ENCODE results near the gene SPAG8.

The SPAG8 gene

DNA sequence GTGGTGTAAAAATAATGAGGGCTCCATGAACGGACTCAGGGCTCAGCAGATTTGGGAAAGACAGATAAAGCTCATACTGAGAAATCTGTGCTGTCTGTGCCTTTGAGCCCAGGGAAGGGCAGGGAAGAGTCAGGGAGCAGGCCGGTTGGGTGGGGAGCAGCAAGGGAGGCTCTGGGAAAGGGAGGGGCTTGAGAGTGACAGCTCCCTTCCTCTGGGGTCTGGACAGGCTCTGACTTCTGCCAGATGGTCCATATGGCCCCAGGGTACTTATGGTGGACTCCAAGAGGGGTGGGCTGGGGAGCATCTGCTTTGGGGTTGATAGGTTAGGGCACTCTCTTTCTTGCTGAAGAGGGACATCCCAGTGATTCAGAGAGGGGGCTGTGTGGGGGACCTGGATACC, 18.6 kb downstream of the SPAG8 start:
- no peaks in the 10 kb centered on the region for H3K9me3 ChIP-seq (ENCODE audit: insufficient read depth, low read depth, low read length)
- H3K4me2 ChIP-seq (ENCODE audit: low read depth, low read length, poor library complexity, severe bottlenecking) = no peak overlapping the region
- no peaks in the 10 kb centered on the region for H3F3A ChIP-seq (ENCODE audit: low read depth)
- no peak for TF ChIP-seq EZH2phosphoT487 (IDR thresholded peaks at IDR 0.05; ENCODE audit: borderline replicate concordance)
- TF ChIP-seq, protein P1, sequence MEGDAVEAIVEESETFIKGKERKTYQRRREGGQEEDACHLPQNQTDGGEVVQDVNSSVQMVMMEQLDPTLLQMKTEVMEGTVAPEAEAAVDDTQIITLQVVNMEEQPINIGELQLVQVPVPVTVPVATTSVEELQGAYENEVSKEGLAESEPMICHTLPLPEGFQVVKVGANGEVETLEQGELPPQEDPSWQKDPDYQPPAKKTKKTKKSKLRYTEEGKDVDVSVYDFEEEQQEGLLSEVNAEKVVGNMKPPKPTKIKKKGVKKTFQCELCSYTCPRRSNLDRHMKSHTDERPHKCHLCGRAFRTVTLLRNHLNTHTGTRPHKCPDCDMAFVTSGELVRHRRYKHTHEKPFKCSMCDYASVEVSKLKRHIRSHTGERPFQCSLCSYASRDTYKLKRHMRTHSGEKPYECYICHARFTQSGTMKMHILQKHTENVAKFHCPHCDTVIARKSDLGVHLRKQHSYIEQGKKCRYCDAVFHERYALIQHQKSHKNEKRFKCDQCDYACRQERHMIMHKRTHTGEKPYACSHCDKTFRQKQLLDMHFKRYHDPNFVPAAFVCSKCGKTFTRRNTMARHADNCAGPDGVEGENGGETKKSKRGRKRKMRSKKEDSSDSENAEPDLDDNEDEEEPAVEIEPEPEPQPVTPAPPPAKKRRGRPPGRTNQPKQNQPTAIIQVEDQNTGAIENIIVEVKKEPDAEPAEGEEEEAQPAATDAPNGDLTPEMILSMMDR (conservative IDR thresholded peaks at IDR 0.05; ENCODE audit: low read length) = no peak
- H2AFZ ChIP-seq (ENCODE audit: low read length) = no peak overlapping the region
- no peak overlapping the region for H3K4me3 ChIP-seq (ENCODE audit: low read length, poor library complexity, severe bottlenecking)
- peaks cover 11% of the 10 kb centered on the region for H3K4me1 ChIP-seq (ENCODE audit: insufficient read depth, low read length, poor library complexity, severe bottlenecking)
- no peaks in the 10 kb centered on the region for H3K27me3 ChIP-seq (ENCODE audit: insufficient read depth, low read length, poor library complexity, severe bottlenecking)
- no peaks in the 10 kb centered on the region for H3K9me2 ChIP-seq (replicated peaks; ENCODE audit: low read depth, low read length)
- H4K20me1 ChIP-seq (ENCODE audit: insufficient read depth, low read length, poor library complexity, severe bottlenecking) = no peaks in the 10 kb centered on the region
- H3K9ac ChIP-seq (ENCODE audit: low read depth, low read length, poor library complexity, severe bottlenecking) = no peak overlapping the region
- peaks cover 9% of the 10 kb centered on the region; the same call in 1 of the 2 replicates for H3K36me3 ChIP-seq (ENCODE audit: insufficient read depth, low read length)
- H3K79me2 ChIP-seq (ENCODE audit: insufficient read depth, low read length) = no peaks in the 10 kb centered on the region

DNA sequence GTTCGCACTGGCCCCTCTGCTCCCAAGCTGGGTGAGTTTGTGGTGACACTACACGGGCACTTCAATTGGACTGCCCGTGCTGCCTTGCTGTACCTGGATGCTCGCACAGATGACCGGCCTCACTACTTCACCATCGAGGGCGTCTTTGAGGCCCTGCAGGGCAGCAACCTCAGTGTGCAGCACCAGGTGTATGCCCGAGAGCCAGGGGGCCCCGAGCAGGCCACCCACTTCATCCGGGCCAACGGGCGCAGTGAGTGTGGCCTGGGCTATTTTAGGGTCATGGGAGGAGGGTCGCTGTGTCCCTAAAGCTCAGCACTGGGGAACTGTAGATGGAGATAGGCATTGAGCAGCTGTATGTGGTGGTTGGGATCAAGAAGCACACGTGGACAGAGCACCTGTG, 19.2 kb downstream of the SPAG8 start:
- H3K4me3 ChIP-seq (ENCODE audit: low read length, poor library complexity, severe bottlenecking) = no peak overlapping the region
- no peaks in the 10 kb centered on the region for H3K79me2 ChIP-seq (ENCODE audit: insufficient read depth, low read length)
- H3K4me2 ChIP-seq (ENCODE audit: low read depth, low read length, poor library complexity, severe bottlenecking) = no peak overlapping the region
- H3K4me1 ChIP-seq (ENCODE audit: insufficient read depth, low read length, poor library complexity, severe bottlenecking) = peaks cover 7% of the 10 kb centered on the region
- no peaks in the 10 kb centered on the region for H4K20me1 ChIP-seq (ENCODE audit: insufficient read depth, low read length, poor library complexity, severe bottlenecking)
- no peaks in the 10 kb centered on the region for H3F3A ChIP-seq (ENCODE audit: low read depth)
- H3K9me2 ChIP-seq (replicated peaks; ENCODE audit: low read depth, low read length) = no peaks in the 10 kb centered on the region
- TF ChIP-seq, protein P1 (conservative IDR thresholded peaks at IDR 0.05; ENCODE audit: low read length) = no peak
- TF ChIP-seq EZH2phosphoT487 (IDR thresholded peaks at IDR 0.05; ENCODE audit: borderline replicate concordance) = no peak
- H3K9me3 ChIP-seq (ENCODE audit: insufficient read depth, low read depth, low read length) = no peaks in the 10 kb centered on the region
- H3K9ac ChIP-seq (ENCODE audit: low read depth, low read length, poor library complexity, severe bottlenecking) = no peak overlapping the region
- no peaks in the 10 kb centered on the region for H3K27me3 ChIP-seq (ENCODE audit: insufficient read depth, low read length, poor library complexity, severe bottlenecking)
- no peak overlapping the region for H2AFZ ChIP-seq (ENCODE audit: low read length)
- H3K36me3 ChIP-seq (ENCODE audit: insufficient read depth, low read length) = peaks cover 9% of the 10 kb centered on the region; the same call in 1 of the 2 replicates

DNA sequence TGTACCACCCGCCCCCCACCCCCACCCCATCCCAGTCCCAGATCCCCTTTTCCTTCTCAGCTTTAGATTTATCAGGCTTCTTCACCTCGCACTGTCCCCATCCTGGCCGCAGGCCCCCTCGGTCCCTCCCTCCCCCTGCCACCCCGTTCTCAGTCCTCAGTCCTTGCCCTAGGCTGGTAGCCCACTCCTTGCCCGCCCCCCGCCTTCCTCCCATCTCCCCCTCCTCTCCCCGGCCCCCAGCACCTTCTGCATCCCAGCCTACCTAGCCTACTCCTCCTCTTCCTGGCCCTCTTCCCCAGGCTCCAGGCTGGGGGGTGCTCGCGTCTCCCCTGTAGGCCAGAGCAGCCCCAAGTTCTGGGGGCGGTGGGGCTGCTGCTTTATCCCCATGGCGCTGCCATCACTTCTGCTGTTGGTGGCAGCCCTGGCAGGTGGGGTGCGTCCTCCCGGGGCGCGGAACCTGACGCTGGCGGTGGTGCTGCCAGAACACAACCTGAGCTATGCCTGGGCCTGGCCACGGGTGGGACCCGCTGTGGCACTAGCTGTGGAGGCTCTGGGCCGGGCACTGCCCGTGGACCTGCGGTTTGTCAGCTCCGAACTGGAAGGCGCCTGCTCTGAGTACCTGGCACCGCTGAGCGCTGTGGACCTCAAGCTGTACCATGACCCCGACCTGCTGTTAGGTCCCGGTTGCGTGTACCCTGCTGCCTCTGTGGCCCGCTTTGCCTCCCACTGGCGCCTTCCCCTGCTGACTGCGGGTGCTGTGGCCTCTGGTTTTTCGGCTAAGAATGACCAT, 19.8 kb downstream of the SPAG8 start:
- Histone ChIP-seq H3K4me3 (ENCODE audit: low read length, poor library complexity, severe bottlenecking) (no peak overlapping the region), H3K27me3 (ENCODE audit: insufficient read depth, low read length, poor library complexity, severe bottlenecking) (no peaks in the 10 kb centered on the region), H3F3A (ENCODE audit: low read depth) (no peaks in the 10 kb centered on the region), H3K9me3 (ENCODE audit: insufficient read depth, low read depth, low read length) (no peaks in the 10 kb centered on the region), H3K36me3 (ENCODE audit: insufficient read depth, low read length) (peaks cover 9% of the 10 kb centered on the region; the same call in 1 of the 2 replicates), H2AFZ (ENCODE audit: low read length) (no peak overlapping the region), H3K79me2 (ENCODE audit: insufficient read depth, low read length) (no peaks in the 10 kb centered on the region), H3K4me1 (ENCODE audit: insufficient read depth, low read length, poor library complexity, severe bottlenecking) (peaks cover 7% of the 10 kb centered on the region), H3K9me2 (replicated peaks; ENCODE audit: low read depth, low read length) (no peaks in the 10 kb centered on the region), H3K9ac (ENCODE audit: low read depth, low read length, poor library complexity, severe bottlenecking) (no peak overlapping the region), H3K4me2 (ENCODE audit: low read depth, low read length, poor library complexity, severe bottlenecking) (no peak overlapping the region), H4K20me1 (ENCODE audit: insufficient read depth, low read length, poor library complexity, severe bottlenecking) (no peaks in the 10 kb centered on the region)
- no peak for TF ChIP-seq EZH2phosphoT487 (IDR thresholded peaks at IDR 0.05; ENCODE audit: borderline replicate concordance)
- TF ChIP-seq, protein P1 (conservative IDR thresholded peaks at IDR 0.05; ENCODE audit: low read length) = no peak

All from Loucy (cell line).